GM12891 (cell line): ENCODE data around the gene RCOR1.
"Not testable (repeated sequence)": the region's sequence is repeated elsewhere in the genome, so short reads cannot be mapped to it uniquely, and the experiment has no call there.

ENCODE experiments used
- DNase-seq: peaks from one replicate; pipeline ENCODE4 v3.0.0; 2011; ENCODE audit warnings: low spot score; ENCODE audit not compliant: insufficient read length
- FAIRE-seq: peaks from 2 replicates; lab custom pipeline; 2011; peaks lifted over from hg19 to GRCh38; lab: Jason Lieb, UNC
- PAX5 ChIP-seq: IDR thresholded peaks from 2 replicates; pipeline ENCODE4 v1.6.1; 2011; ENCODE audit warnings: low read length, moderate library complexity, mild to moderate bottlenecking; ENCODE audit not compliant: insufficient read depth, severe bottlenecking
- POLR2A ChIP-seq: IDR thresholded peaks from 2 replicates; pipeline ENCODE4 v1.6.1; 2011; ENCODE audit warnings: low read depth, low read length, control low read depth
- POLR2AphosphoS5 ChIP-seq: IDR thresholded peaks from 2 replicates; pipeline ENCODE4 v1.6.1; 2011; ENCODE audit warnings: low read depth, low read length, control low read depth
- POU2F2 ChIP-seq: IDR thresholded peaks from 2 replicates; pipeline ENCODE4 v1.6.1; 2011; ENCODE audit warnings: low read depth, mild to moderate bottlenecking, control low read depth, low read length, moderate library complexity
- SPI1 ChIP-seq: IDR thresholded peaks from 2 replicates; pipeline ENCODE4 v1.6.1; 2011; ENCODE audit warnings: low read depth, low read length, control low read depth
- TAF1 ChIP-seq: IDR thresholded peaks from 2 replicates; pipeline ENCODE4 v1.6.1; 2011; ENCODE audit warnings: low read depth, low read length, control low read depth

RCOR1 gene

GRCh38 chr14:102604183-102604582 lies 11.7 kb downstream of the RCOR1 start:
- DNase-seq (no peak), FAIRE-seq (no peak)
- TF ChIP-seq POLR2AphosphoS5 = no peak
- no peak for TF ChIP-seq POU2F2
- no peak for TF ChIP-seq POLR2A
- TF ChIP-seq SPI1 = no peak
- no peak for TF ChIP-seq PAX5
- no peak for TF ChIP-seq TAF1

- TF ChIP-seq POLR2AphosphoS5 (no peak), POU2F2 (no peak), TAF1 (no peak)
- DNase-seq = no peak
- no peak for FAIRE-seq
Observed at GRCh38 chr14:102605029-102605428, 12.6 kb downstream of the RCOR1 start.

GRCh38 chr14:102606296-102606695 lies 13.8 kb downstream of the RCOR1 start:
- DNase-seq (no peak), FAIRE-seq (peak; percentile 75)
- TF ChIP-seq SPI1 = peak; percentile 58
- no peak for TF ChIP-seq POLR2A

- FAIRE-seq (peak; percentile 69), DNase-seq (no peak)
- peak; percentile 18 for TF ChIP-seq PAX5
- TF ChIP-seq POLR2A = no peak
Observed at GRCh38 chr14:102608064-102608446, 15.6 kb downstream of the RCOR1 start.

- FAIRE-seq (peak; percentile 9), DNase-seq (no peak)
- TF ChIP-seq POU2F2 = no peak
- no peak for TF ChIP-seq TAF1
- TF ChIP-seq PAX5 = no peak
- no peak for TF ChIP-seq SPI1
- TF ChIP-seq POLR2AphosphoS5 = no peak
- TF ChIP-seq POLR2A = no peak
Observed at GRCh38 chr14:102610968-102611811, 18.7 kb downstream of the RCOR1 start.

- DNase-seq (no peak), FAIRE-seq (no peak)
- TF ChIP-seq POLR2A = no peak
- no peak for TF ChIP-seq PAX5
- no peak for TF ChIP-seq POU2F2
- TF ChIP-seq TAF1 = no peak
- TF ChIP-seq POLR2AphosphoS5 = no peak
- no peak for TF ChIP-seq SPI1
Observed at GRCh38 chr14:102616318-102616717, 23.9 kb downstream of the RCOR1 start.

- DNase-seq (no peak), FAIRE-seq (peak; percentile 5)
- no peak for TF ChIP-seq SPI1
- no peak for TF ChIP-seq POU2F2
- TF ChIP-seq PAX5 = no peak
- TF ChIP-seq TAF1 = no peak
- no peak for TF ChIP-seq POLR2A
- TF ChIP-seq POLR2AphosphoS5 = no peak
Observed at GRCh38 chr14:102616799-102617198, 24.4 kb downstream of the RCOR1 start.

GRCh38 chr14:102619012-102619411 lies 26.6 kb downstream of the RCOR1 start:
- not testable (repeated sequence) for DNase-seq, FAIRE-seq

- FAIRE-seq = no peak
- TF ChIP-seq PAX5 (no peak), POLR2AphosphoS5 (no peak), TAF1 (no peak), POLR2A (no peak)
- no peak for DNase-seq
Observed at GRCh38 chr14:102620413-102620812, 28.0 kb downstream of the RCOR1 start.

- no peak for TF ChIP-seq TAF1
- no peak for TF ChIP-seq POU2F2
- FAIRE-seq (no peak), DNase-seq (no peak)
Observed at GRCh38 chr14:102622262-102622885, 29.9 kb downstream of the RCOR1 start.
